GM10248 (cell line): ENCODE data around the gene CLEC12A.

Experiments
- CTCF ChIA-PET: fragments of 300-600 bp; sonication (Branson Sonifier 250); formaldehyde crosslinking; extraction: SDS; loops from one replicate; lab custom pipeline; 2021; ENCODE audit warnings: antibody characterized with exemption; lab: Yijun Ruan, JAX
- POLR2A ChIA-PET: fragments of 350-650 bp; sonication (Branson Sonifier 250); formaldehyde crosslinking; extraction: SDS; loops from one replicate; lab custom pipeline; 2020; ENCODE audit warnings: antibody characterized with exemption; lab: Yijun Ruan, JAX
- DNase-seq: peaks from one replicate; pipeline ENCODE4 v3.0.0; 2012; ENCODE audit errors: extremely low spot score
- TF ChIP-seq, protein P1 (sequence below): IDR thresholded peaks from 2 replicates; pipeline ENCODE4 v1.5.1; 2012; ENCODE audit warnings: mild to moderate bottlenecking, low read depth; ENCODE audit errors: extremely low read depth, missing control alignments, control extremely low read depth

The CLEC12A gene

DNA sequence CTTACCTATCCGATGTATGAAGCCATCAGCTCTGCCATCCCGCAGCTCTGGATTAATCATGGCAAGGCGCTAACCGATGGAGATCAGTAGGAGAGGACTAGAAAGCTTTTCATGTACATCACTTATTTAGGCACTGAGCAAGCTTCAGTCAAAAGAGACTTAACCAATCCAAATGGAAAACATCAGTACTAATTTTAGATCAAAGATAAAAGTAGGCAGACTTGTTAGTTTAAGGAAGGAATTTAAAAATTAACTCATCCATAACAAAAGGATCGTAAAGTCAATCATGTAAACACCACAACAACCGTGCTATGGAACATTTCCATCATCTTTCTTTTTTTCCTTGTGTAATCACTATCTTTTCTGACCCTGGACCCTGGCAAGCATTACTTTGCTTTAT is 38.9 kb upstream of the CLEC12A start, which contains the start of gene CLEC2A:
Gene CLEC2A, minus strand, starts transcription at position 101 of the 400 bp plus-strand sequence. Its CDS starts 41 bp downstream, at position 60.
- DNase-seq = no peak
- CTCF ChIA-PET = interaction anchor here (1.1 to 1.7 kb wide), 4 partner anchors 110 to 631 kb away, joined by 3 to 8 read pairs (median 5); no protein-coding TSS in a partner anchor
- TF ChIP-seq, protein P1, sequence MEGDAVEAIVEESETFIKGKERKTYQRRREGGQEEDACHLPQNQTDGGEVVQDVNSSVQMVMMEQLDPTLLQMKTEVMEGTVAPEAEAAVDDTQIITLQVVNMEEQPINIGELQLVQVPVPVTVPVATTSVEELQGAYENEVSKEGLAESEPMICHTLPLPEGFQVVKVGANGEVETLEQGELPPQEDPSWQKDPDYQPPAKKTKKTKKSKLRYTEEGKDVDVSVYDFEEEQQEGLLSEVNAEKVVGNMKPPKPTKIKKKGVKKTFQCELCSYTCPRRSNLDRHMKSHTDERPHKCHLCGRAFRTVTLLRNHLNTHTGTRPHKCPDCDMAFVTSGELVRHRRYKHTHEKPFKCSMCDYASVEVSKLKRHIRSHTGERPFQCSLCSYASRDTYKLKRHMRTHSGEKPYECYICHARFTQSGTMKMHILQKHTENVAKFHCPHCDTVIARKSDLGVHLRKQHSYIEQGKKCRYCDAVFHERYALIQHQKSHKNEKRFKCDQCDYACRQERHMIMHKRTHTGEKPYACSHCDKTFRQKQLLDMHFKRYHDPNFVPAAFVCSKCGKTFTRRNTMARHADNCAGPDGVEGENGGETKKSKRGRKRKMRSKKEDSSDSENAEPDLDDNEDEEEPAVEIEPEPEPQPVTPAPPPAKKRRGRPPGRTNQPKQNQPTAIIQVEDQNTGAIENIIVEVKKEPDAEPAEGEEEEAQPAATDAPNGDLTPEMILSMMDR = no peak
- POLR2A ChIA-PET = no interaction called here

DNA sequence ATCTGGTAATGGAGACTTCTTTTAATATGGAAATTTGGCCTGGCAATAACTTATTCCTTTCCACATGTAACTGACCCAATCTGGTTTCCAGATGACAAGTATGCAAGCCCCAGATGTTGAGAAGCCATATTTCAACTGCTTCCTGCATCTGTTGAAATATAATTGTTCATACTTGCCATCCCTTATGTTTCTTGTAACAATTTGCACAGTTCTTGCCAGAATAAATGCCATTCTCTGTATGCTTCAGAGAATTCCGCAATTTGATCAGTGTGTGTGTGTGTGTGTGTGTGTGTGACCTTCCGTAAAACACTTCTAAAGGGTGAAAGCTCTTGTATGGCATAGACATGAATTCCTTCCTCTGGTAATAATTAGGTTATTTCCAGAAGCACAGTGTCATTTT is 37.3 kb upstream of the CLEC12A start:
- POLR2A ChIA-PET = no interaction called here
- CTCF ChIA-PET = no interaction called here
- DNase-seq = no peak
- TF ChIP-seq, protein P1 = no peak

DNA sequence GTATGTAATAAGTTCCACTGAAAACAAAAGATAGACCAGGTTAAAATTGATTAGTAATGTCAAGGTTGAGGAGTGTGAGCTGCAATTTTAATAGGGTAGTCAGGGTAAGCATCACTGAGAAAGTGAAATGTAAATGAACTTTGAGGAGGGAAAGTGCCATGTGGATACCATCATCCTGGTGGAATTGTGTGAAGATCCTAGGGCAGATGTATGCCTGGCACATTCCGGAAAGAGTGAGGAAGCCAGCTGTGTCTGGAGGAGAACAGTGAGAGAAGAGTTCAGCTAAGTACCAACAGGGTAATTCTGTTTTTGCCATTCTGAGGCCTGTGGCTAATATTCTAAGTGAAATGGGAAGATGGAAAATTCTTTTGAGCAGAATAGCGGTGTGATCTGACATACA is 36.2 kb upstream of the CLEC12A start:
- TF ChIP-seq, protein P1 = no peak
- POLR2A ChIA-PET = no interaction called here

DNA sequence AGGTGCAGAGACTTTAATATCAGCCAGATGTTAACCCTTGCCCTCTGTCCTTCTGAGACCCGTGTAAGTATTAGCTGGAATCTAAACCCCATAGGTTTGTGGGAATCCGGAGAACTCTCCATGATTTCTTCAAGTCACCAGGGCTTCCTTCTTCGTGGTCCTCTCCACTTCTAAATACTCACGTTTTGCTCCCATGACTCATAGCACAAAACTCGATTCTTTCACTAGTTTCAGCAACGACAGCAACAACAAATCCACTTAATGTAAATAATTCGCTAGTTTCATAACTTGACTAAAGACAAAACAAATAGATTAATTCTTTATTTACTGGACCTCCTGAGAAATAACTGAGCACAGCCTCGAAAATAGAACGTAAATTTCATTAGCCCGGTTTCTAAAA is 34.6 kb upstream of the CLEC12A start:
- ChIA-PET POLR2A (no interaction called here), CTCF (no interaction called here)
- TF ChIP-seq, protein P1 = no peak
- DNase-seq = no peak

More for the DNA sequence above, 36.2 kb upstream of the CLEC12A start:
- no peak for DNase-seq
- CTCF ChIA-PET = no interaction called here

DNA sequence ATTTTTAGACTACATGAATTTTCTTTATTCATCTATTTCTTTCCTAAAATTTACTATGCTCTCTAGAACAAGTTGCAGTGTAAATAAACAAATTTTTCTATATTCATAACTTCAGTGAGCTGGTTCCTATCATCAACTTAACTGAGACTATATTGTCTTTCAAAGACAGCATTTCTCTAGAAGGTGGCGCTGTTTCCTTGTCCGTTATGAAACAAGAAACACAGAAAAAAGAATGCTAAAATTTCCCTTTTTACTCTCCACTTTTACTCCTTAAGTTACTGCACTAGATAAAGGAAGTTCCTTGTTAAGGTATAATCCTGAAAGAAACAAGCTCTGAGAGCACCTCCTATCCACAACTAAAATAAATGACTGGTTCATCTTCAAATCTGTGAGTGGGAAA is 30.8 kb upstream of the CLEC12A start:
- ChIA-PET CTCF (interaction anchor here (0.9 to 2.2 kb wide), 12 partner anchors 8 to 200 kb away, joined by 3 to 5 read pairs (median 3); no protein-coding TSS in a partner anchor), POLR2A (no interaction called here)
- TF ChIP-seq, protein P1 = peak; percentile 58
- DNase-seq = peak; percentile 22

DNA sequence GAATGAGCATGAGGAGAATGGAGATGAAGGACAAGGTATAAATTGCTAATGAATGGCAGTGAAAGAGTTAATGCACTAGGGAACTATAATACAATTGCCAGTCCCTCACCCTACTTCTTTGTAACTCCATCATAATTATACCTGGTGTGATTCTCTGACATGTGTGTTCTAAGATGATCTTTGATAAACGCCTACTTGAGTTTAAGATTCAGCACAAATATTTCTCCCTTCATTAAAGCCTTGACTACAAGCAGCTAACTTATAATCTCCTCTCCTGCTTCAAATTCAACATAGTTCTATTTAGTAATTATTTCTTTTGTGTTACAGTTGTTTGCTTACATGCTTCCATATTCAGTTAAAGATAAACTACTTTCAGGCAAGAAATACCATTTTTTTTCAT is 29.4 kb upstream of the CLEC12A start:
- no peak for DNase-seq
- TF ChIP-seq, protein P1 = no peak
- POLR2A ChIA-PET = no interaction called here
- CTCF ChIA-PET = interaction anchor here (1.0 kb wide), 1 partner anchor 309 kb away, joined by 3 read pairs; no protein-coding TSS in a partner anchor
